IPS-18c (cell line): ENCODE data around the gene MCM9.
"Not testable (repeated sequence)": the region's sequence is repeated elsewhere in the genome, so short reads cannot be mapped to it uniquely, and the experiment has no call there.

Experiments
- H3K4me3 ChIP-seq: 2 replicates; pipeline ENCODE4 v1.7.0; 2013; ENCODE audit warnings: low read depth, mild to moderate bottlenecking, low read length, moderate library complexity; ENCODE audit not compliant: insufficient read depth
- H3K9me3 ChIP-seq: one replicate; pipeline ENCODE4 v1.6.1; 2013; ENCODE audit warnings: mild to moderate bottlenecking, low read length, moderate library complexity; ENCODE audit not compliant: control insufficient read depth, insufficient read depth

MCM9 gene

GRCh38 chr6:118881440-118882313 is 53.3 kb downstream of the MCM9 start:
- no peaks in the 10 kb centered on the region for H3K9me3 ChIP-seq
- H3K4me3 ChIP-seq: no peak overlapping the region

GRCh38 chr6:118877806-118878205 is 57.2 kb downstream of the MCM9 start:
- no peaks in the 10 kb centered on the region for H3K9me3 ChIP-seq
- H3K4me3 ChIP-seq: no peak overlapping the region

DNA sequence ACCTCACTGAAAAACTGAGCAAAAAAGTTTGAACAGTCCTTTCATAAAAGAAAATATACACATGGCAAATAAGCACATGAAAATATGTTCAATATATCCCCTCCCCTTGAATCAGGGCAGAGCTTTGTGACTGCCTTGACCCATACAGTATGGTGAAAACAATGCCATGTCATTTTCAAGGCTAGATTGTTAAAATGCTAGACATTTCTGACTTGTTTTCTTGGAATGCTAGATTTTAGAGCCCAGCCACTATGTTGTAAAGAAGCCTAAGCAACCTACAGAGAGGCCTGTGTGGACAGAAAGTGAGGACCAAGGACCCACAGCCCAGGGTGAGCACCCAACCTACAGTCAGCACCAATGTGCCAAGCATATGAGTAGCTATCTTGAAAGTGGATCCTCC is 58.1 kb downstream of the MCM9 start:
- H3K9me3 ChIP-seq: no peaks in the 10 kb centered on the region
- no peak overlapping the region for H3K4me3 ChIP-seq

GRCh38 chr6:118876198-118876597 is 58.8 kb downstream of the MCM9 start:
- no peak overlapping the region for H3K4me3 ChIP-seq

DNA sequence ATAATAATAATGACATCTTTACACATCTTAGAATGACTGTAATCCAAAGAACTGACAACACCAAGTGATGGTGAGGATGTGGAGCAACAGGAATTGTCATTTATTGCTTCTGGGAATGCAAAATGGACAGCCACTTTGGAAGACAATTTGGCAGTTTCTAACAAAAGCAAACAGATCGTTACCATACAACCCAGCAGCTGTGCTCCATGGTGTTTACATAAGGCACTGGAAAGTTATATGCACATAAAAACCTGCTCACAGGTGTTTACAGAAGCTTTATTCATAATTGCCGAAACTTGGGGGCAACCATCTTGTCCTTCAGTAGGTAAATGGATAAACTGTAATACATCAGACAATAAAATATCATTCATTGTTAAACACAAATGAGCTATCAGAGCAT is 59.3 kb downstream of the MCM9 start:
- H3K4me3 ChIP-seq: no peak overlapping the region
- no peaks in the 10 kb centered on the region for H3K9me3 ChIP-seq

More at GRCh38 chr6:118876198-118876597, 58.8 kb downstream of the MCM9 start:
- H3K9me3 ChIP-seq: no peaks in the 10 kb centered on the region

GRCh38 chr6:118873239-118873638 is 61.7 kb downstream of the MCM9 start:
- Histone ChIP-seq H3K4me3 (no peak overlapping the region), H3K9me3 (no peaks in the 10 kb centered on the region)

DNA sequence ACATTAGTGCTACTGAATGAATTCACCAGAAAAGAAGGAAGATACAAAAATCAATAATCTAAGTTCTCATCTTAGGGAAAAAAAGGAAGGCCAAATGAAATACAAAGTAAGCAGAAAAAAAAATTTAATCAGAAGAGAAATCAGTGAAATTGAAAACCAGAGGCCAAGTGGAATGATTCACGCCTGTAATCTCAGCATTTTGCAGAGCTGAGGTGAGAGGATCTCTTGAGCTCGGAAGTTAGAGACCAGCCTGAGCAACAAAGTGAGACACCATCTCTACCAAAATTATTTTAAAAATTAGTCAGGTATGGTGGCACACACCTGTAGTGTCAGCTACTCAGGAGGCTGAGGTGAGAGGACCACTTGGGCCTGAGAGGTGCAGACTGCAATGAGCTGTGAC is 62.2 kb downstream of the MCM9 start:
- no peaks in the 10 kb centered on the region for H3K9me3 ChIP-seq
- H3K4me3 ChIP-seq: no peak overlapping the region

- no peak overlapping the region for H3K4me3 ChIP-seq
- no peaks in the 10 kb centered on the region for H3K9me3 ChIP-seq
Measured at GRCh38 chr6:118872318-118872717, 62.6 kb downstream of the MCM9 start.

GRCh38 chr6:118871331-118871730 is 63.6 kb downstream of the MCM9 start:
- H3K9me3 ChIP-seq: no peaks in the 10 kb centered on the region
- H3K4me3 ChIP-seq: no peak overlapping the region

DNA sequence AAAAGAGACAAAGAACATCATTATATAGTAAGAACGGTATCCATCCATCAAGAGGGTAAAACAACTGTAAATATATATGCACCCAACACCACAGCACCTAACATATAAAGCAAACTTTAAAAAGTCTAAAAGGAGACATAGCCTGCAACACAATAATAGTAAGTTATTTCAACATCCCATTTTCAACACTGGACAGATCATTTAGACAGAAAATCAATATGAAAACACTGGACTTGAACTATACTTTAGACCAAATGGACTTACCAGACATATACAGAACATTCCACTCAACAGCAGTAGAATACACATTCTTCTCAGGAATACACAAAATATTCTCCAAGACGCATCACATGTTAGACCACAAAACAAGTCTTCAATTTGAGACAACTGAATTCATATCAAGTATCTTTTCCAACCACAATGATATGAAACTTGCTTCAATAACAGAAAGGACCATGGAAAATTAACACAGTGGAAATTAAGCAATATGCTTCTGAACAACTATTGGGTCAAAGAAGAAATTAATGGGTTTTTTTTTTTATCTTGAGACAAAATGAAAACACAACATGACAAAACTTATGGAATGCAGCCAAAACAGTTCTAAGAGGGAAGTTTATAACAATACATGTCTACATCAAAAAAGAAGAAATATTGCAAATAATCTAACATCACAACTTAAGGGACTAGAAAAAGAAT is 64.9 kb downstream of the MCM9 start:
- Histone ChIP-seq H3K4me3 (no peak overlapping the region), H3K9me3 (no peaks in the 10 kb centered on the region)

DNA sequence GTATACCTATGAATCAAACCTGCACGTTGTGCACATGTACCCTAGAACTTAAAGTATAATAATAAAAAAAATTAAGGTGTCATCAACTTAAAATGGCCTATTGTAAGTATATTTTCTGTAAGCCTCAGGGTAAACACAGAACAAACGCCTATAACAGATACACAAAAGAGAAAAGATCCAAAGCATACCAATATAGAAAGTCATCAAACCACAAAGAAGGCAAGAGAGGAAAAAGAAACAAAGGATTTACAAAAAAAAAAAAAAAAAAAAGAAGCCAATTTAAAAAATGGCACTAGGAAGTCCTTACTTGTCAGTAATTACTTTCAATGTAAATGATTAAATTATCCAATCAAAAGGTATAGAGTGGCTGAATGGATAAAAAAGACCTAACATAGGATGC is 65.6 kb downstream of the MCM9 start:
- Histone ChIP-seq H3K9me3 (no peaks in the 10 kb centered on the region), H3K4me3 (no peak overlapping the region)

GRCh38 chr6:118868901-118869300 is 66.1 kb downstream of the MCM9 start:
- H3K4me3 ChIP-seq, H3K9me3 ChIP-seq: not testable (repeated sequence)

DNA sequence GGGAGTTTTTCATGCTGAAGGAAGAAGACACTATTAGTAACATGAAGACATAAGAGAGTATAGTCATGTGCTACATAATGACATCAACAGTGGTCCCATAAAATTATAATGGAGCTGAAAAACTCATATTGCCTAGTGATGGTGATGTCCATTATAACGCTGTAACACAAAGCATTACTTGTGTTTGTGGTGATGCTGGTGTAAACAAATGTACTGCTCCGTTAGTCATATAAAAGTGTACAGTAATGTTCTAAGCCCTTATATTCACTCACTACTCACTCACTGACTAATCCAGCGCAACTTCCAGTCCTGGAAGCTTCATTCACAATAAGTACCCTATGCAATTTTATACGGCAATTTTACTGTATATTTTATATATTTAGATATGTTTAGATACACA is 67.8 kb downstream of the MCM9 start:
- H3K9me3 ChIP-seq: no peaks in the 10 kb centered on the region

DNA sequence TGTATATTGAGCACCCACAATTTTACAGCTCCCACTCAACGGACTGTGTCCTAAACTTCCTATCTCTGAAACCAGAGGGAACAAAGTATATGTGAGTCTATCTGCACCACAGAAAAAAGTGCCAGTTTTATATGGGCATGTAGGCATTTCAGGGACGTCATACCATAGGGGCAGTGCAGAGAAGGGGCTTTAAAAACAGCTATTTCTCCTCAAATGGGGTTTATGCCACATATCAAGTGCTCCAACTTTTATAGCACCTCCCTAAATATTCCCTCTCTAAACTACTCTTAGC is 69.9 kb downstream of the MCM9 start:
- Histone ChIP-seq H3K4me3 (no peak overlapping the region), H3K9me3 (no peaks in the 10 kb centered on the region)

More for the DNA sequence above, 67.8 kb downstream of the MCM9 start:
- H3K4me3 ChIP-seq: no peak overlapping the region

DNA sequence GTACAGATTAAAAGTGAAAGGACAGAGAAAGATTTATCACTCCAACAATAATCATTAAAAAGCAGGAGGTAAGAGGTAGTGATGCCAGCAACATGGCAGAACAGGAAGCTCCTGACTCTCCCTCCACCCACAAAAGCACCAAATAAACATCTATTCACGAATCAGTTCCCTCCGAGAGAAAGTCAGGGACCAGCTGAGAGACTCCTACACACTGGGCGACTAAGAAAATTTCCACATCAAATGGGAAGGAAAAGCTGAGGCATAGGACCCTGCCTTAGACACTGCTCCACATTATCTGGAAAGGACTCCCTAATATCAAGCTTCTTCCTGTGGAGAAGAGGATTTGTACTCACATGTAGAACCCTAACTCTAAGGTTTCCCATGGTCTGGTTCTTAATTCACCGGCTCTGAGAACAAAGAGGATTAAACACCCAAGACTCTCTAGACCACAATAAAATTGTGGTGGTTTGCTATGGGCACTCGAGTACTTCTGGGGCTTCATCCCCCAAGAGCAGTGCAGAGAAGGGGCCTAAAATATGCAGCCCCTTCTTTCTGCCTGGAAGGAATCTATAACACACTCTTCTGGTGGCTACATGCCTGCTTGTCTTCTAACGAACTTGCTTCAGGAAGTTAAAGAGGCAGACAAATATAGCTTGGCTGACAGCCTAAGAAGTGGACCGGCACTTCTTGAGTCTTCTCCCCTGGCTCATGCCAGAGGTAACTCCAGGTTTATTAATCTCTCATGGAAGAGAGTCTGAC is 70.4 kb downstream of the MCM9 start:
- Histone ChIP-seq H3K9me3 (no peaks in the 10 kb centered on the region), H3K4me3 (no peak overlapping the region)

DNA sequence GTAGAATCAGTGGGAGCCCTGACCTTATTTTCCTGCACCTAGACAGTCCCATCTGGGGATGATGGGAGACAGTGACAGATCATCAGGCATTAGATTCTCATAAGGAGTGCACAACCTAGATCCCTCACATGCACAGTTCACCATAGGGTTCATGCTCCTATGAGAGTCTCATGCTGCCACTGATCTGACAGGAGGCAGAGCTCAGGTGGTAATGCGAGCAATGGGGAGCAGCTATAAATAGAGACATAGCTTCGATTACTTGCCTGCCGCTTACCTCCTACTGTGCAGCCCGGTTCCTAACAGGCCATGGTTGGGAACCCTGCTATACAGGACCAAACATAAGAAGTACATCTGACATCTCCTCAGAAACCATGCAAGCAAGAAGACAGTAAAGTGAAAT is 72.5 kb downstream of the MCM9 start:
- H3K9me3 ChIP-seq: no peaks in the 10 kb centered on the region
- no peak overlapping the region for H3K4me3 ChIP-seq

- H3K9me3 ChIP-seq: no peaks in the 10 kb centered on the region
- no peak overlapping the region for H3K4me3 ChIP-seq
Measured at GRCh38 chr6:118860880-118861279, 74.1 kb downstream of the MCM9 start.

DNA sequence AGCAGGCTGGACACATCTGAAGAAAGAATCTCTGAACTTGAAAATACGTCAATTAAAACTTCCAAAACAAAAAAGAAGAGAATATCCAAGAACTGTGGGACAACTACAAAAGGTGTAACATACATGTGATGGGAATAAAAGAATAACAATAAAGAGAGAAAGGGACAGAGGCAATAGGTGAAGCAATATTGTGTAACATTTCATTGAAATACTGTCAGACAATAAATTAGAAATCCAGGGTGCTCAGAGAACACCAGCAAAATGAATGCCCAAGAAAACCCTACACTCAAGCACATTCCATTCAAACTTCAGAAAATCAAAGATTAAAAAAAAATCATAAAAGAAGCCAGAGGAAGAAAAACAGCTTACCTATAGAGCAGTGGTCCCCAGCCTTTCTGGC is 74.6 kb downstream of the MCM9 start:
- Histone ChIP-seq H3K4me3 (no peak overlapping the region), H3K9me3 (no peaks in the 10 kb centered on the region)
